ENCODE results near the gene ZFAND2A. TPM values are rescaled to one million over a fixed set of nuclear protein-coding genes. Genes with fewer than 3 reads are reported as not detected.

ZFAND2A gene
- total RNA-seq, 1 experiment from 2014 or later: 51.2 TPM

DNA sequence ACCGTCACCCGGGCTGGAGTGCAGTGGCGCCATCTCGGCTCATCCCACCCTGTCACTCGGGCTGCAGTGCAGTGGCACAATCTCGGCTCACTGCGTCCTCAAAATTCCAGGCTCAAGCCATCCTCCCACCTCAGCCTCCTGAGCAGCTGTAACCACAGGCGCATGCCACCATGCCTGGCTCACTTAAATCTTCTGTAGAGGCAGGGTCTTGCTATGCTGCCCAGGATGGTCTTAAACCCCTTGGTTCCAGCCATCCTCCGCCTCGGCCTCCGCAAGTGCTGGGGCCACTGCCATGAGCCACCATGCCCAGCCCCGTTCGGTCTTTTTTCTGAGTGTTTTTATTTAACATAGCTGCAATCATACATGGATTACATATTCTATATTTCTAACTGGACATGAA is 30.6 kb downstream of the ZFAND2A start:
- Mint-ChIP-seq H3K9me3 (ENCODE audit: low read depth, unreplicated experiment) (peaks cover 4% of the 10 kb centered on the region), H3K36me3 (ENCODE audit: insufficient read depth, unreplicated experiment) (peaks cover 36% of the 10 kb centered on the region), H3K27me3 (ENCODE audit: unreplicated experiment) (no peaks in the 10 kb centered on the region), H3K4me1 (ENCODE audit: low read depth, unreplicated experiment) (no peaks in the 10 kb centered on the region), H3K4me3 (ENCODE audit: low read depth, unreplicated experiment) (no peak overlapping the region), H3K27ac (ENCODE audit: unreplicated experiment) (no peak overlapping the region)
- TF ChIP-seq, protein P1, sequence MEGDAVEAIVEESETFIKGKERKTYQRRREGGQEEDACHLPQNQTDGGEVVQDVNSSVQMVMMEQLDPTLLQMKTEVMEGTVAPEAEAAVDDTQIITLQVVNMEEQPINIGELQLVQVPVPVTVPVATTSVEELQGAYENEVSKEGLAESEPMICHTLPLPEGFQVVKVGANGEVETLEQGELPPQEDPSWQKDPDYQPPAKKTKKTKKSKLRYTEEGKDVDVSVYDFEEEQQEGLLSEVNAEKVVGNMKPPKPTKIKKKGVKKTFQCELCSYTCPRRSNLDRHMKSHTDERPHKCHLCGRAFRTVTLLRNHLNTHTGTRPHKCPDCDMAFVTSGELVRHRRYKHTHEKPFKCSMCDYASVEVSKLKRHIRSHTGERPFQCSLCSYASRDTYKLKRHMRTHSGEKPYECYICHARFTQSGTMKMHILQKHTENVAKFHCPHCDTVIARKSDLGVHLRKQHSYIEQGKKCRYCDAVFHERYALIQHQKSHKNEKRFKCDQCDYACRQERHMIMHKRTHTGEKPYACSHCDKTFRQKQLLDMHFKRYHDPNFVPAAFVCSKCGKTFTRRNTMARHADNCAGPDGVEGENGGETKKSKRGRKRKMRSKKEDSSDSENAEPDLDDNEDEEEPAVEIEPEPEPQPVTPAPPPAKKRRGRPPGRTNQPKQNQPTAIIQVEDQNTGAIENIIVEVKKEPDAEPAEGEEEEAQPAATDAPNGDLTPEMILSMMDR (IDR thresholded peaks at IDR 0.05; ENCODE audit: unreplicated experiment): no peak
- intact Hi-C loops (cut with micrococcal nuclease; ENCODE audit: unreplicated experiment): no loop called here
- no TSS peak for BruUV-seq (replicated peaks)
- CTCF ChIA-PET: no interaction called here
- no peak for DNase-seq

DNA sequence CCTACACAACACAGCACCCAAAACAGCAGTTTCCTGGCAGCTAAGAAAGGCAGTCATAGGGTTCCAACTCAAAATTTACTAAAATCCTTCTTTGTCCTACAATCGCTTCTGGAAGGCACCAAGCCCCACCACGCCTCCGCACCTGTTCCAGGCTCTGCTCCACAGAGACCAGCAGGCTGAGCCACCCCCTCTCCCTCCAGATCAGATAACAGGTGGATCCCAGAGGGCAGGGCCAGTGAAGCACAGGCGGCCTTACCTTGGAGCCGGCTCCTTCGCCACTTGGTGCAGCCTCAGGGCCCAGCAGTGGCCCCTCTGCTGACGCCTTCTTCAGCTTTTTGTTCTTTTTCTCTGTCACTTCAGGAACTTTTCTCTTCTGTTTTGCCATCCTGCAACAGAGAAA is 33.0 kb downstream of the ZFAND2A start:
- BruUV-seq (replicated peaks): no TSS peak
- no peaks in the 10 kb centered on the region for H3K4me1 Mint-ChIP-seq (ENCODE audit: low read depth, unreplicated experiment)

DNA sequence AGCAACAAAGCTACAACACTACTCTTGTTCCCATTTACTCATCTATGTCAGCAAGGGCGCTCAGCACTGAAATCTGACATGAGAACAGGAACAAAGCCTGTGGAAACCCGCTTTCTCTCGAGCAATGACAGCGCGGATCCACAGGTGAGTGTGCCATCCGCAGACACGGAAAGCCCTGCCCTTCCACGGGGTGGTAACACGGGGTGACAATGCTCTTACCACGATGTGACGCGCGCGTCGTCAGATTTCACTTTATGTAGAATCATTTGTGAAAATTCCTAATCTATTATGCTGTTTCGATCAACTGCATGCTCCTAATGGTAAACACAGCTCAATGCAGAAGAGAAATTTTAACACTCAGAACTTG is 34.4 kb downstream of the ZFAND2A start:
- H3K9me3 Mint-ChIP-seq (ENCODE audit: low read depth, unreplicated experiment): no peaks in the 10 kb centered on the region
- no TSS peak for BruUV-seq (replicated peaks)
- no peak overlapping the region for H3K4me3 Mint-ChIP-seq (ENCODE audit: low read depth, unreplicated experiment)
- H3K27ac Mint-ChIP-seq (ENCODE audit: unreplicated experiment): no peak overlapping the region
- no peaks in the 10 kb centered on the region for H3K27me3 Mint-ChIP-seq (ENCODE audit: unreplicated experiment)
- H3K4me1 Mint-ChIP-seq (ENCODE audit: low read depth, unreplicated experiment): no peaks in the 10 kb centered on the region
- intact Hi-C loops (cut with micrococcal nuclease; ENCODE audit: unreplicated experiment): no loop called here
- peaks cover 37% of the 10 kb centered on the region for H3K36me3 Mint-ChIP-seq (ENCODE audit: insufficient read depth, unreplicated experiment)
- DNase-seq: no peak
- TF ChIP-seq, protein P1 (IDR thresholded peaks at IDR 0.05; ENCODE audit: unreplicated experiment): no peak
- CTCF ChIA-PET: no interaction called here

More for the DNA sequence above, 33.0 kb downstream of the ZFAND2A start:
- Mint-ChIP-seq H3K27me3 (ENCODE audit: unreplicated experiment) (no peaks in the 10 kb centered on the region), H3K27ac (ENCODE audit: unreplicated experiment) (no peak overlapping the region), H3K36me3 (ENCODE audit: insufficient read depth, unreplicated experiment) (peaks cover 30% of the 10 kb centered on the region), H3K4me3 (ENCODE audit: low read depth, unreplicated experiment) (no peak overlapping the region), H3K9me3 (ENCODE audit: low read depth, unreplicated experiment) (peaks cover 4% of the 10 kb centered on the region)
- TF ChIP-seq, protein P1 (IDR thresholded peaks at IDR 0.05; ENCODE audit: unreplicated experiment): no peak
- intact Hi-C loops (cut with micrococcal nuclease; ENCODE audit: unreplicated experiment): no loop called here
- DNase-seq: no peak
- CTCF ChIA-PET: no interaction called here

DNA sequence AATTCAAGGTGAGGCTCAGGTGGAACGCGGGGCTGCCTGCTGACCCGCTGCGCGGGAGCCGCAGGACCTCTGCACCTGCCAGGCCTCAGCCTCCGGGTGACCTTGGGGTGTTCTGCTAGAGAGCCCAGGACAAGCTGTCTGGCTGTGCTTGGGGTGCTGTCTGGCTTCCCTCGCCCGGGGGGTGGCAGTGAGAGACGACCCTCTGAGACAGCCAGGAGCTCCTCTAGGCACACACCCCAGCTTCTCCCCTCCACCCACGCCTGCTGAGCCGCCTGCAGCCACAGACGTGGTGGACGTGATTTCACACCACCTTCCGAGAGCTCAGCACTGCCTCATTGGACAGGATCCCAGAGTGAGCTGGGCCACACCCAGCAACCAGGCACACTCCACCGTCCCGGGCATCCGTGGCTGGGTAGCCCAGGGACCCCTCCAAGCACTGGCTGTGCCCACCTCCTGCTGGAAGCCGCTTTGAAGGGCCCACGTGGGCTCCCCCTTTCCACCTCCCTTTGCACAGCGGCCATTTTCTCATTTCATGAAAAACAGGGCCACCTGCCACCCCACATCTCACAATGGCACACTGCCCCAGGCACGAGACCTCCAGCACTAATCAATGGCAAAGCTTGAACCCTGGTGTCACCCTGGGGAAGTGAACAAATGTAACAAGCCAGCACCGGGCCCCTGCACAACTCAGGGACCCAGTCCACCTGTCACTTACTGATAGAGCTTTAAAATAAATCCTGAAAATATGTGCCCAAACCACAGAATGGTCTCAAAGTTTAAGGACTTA is 35.0 kb downstream of the ZFAND2A start:
- TF ChIP-seq, protein P1 (IDR thresholded peaks at IDR 0.05; ENCODE audit: unreplicated experiment): no peak
- CTCF ChIA-PET: interaction anchor here (0.5 kb wide), 1 partner anchor 288 kb away, joined by 3 read pairs; no protein-coding TSS in a partner anchor
- no peaks in the 10 kb centered on the region for H3K27me3 Mint-ChIP-seq (ENCODE audit: unreplicated experiment)
- no peak overlapping the region for H3K27ac Mint-ChIP-seq (ENCODE audit: unreplicated experiment)
- intact Hi-C loops (cut with micrococcal nuclease; ENCODE audit: unreplicated experiment): no loop called here
- no peak overlapping the region for H3K4me3 Mint-ChIP-seq (ENCODE audit: low read depth, unreplicated experiment)
- BruUV-seq (replicated peaks): no TSS peak
- no peaks in the 10 kb centered on the region for H3K4me1 Mint-ChIP-seq (ENCODE audit: low read depth, unreplicated experiment)
- no peaks in the 10 kb centered on the region for H3K9me3 Mint-ChIP-seq (ENCODE audit: low read depth, unreplicated experiment)
- no peak for DNase-seq
- peaks cover 38% of the 10 kb centered on the region for H3K36me3 Mint-ChIP-seq (ENCODE audit: insufficient read depth, unreplicated experiment)
